ENCODE results near the gene SACM1L. TPM values are rescaled to one million over a fixed set of nuclear protein-coding genes. Genes with fewer than 3 reads are reported as not detected.
"Not testable (repeated sequence)": the region's sequence is repeated elsewhere in the genome, so short reads cannot be mapped to it uniquely, and the experiment has no call there.

SACM1L gene
- total RNA-seq, 1 donor from 2014 or later, result 50.7 TPM

DNA sequence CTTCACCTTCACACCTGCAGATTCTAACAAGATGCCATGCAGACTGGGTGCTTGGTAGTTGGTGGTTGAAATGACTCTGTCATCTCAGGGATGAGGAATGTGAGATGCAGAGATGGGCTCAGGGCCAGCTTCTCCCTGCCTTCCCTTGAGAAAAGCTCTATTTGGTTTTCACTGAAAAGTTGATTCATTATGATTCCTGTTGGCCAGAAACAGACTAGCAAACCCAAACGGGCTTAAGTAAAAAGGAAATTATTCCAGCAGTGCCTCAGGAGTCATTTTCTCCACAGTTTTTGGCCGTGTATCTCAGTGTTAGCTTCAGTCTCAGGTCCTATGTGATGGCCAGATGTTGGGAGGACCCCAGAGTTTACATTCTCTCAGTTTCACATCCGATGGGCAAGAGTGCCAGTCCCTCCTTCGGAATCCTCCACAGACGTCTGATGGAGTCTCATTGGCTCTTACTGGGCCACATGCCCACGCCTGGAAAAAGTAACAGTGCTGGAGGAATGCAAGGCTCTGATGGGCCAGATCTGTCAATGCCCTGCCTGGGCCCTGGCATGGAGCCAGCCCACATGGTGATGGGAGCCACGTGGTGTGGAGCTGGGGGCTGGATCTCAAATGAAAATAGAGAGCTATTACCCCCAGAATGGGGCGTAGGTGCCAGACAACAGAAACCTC lies 22.3 kb upstream of the SACM1L start:
- no peak for DNase-seq

- no peak for DNase-seq
These were observed 21.6 kb upstream of the SACM1L start for GRCh38 chr3:45667569-45667934.

- no peak for DNase-seq
These were observed 18.8 kb upstream of the SACM1L start for GRCh38 chr3:45670436-45670835.

DNA sequence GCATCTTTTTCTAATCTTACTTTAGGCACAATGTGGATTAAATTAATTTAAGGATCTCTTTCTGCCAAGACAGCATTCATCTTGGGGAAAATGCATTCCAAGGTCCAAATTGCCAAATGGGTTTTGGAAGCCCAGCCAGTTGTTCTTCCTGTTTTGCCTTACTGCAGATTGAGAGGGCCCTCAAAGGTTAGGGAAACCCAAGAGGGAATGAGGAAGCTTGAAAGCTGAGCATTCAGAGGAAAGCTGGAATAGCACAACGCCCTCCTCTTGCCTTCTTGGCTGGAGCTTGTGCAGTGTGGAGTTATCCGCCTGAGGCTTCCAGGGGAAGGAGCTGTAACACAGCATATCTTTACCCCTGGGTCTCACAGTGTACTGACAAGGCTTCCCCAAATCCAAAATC lies 18.2 kb upstream of the SACM1L start:
- DNase-seq, result no peak

DNA sequence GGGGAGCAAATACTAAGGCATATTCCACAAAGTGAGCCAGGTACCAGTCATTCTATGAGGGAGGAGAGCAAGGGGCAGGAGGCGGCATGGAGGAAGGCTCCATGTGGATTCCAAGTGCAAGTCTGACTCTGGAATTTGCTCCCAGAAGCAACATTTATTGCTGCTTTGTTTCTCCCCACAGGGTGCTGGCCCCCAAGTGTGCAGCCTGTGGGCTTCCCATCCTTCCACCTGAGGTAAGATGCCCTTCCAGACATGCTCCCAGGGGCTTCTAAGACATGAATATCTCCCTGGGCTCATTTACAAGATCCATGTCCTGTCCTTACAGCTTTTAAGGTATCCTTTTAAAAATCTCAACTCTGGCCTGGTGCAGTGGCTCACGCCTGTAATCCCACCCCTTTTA lies 15.9 kb upstream of the SACM1L start:
- no peak for DNase-seq

GRCh38 chr3:45676325-45677032 lies 12.7 kb upstream of the SACM1L start:
- no peak for DNase-seq

DNA sequence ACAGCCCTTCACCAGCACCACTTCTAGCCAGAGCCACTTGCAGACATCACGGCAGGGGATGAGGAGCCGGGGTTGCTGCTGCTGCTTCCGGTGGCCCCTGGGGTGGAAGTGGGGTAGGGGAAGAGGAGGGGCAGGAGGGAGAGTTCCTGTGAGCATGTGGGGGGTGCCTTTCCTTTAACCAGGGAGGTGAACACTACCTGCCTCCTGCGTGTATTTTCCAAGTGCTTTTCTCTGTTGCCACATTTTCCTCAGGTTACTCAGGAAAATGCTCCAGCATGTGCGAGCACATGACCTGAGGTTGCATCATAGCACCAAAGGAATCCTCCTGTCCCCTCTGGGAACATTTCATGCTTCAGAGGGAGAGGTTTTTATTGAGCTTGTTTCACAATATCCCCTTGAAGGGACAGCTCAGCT lies 12.2 kb upstream of the SACM1L start:
- DNase-seq, result no peak

DNA sequence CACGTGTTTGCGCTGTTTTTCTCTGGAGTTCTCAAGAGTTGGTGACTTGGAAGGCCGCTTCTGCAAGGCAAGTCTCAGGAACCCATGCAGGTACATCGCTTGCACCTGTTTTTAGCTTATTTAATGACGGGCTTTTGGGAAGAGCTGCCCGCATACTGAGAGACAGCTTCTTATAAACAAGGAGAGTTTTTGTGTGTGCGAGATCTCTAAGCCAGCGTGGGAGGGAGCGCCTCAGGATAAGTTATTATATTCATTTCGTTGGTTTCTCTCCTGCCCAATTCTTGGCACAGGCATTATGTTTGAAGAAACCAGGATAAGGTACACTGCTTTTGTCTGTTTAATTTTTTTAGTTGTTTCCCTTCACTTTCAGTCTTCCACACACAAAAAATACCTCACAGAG lies 11.4 kb upstream of the SACM1L start:
- no peak for DNase-seq

DNA sequence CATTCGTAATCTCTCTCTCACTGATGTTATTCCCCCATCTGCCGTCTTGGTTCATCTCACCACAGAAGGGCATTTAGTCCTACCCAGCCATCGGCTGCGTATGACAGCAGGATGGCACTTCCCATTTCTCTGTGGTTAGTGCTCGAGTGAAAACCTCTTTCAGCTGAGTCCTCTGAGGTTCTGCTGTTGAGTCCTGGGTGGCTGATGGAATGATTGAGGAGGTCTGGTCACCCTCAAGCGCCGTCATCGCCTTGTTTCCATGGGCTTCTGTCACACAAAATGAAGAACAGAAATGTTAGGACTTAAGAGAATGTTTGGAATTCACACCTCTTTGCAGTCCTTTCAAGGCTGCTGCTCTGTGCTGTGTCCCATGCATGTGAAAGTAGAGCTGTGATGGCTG lies 9.4 kb upstream of the SACM1L start:
- DNase-seq, result no peak

GRCh38 chr3:45681221-45681620 lies 8.0 kb upstream of the SACM1L start:
- DNase-seq, result no peak

- DNase-seq, result no peak
These were observed 7.3 kb upstream of the SACM1L start for GRCh38 chr3:45681846-45682245.

GRCh38 chr3:45682311-45682710 lies 6.9 kb upstream of the SACM1L start:
- DNase-seq, result no peak

DNA sequence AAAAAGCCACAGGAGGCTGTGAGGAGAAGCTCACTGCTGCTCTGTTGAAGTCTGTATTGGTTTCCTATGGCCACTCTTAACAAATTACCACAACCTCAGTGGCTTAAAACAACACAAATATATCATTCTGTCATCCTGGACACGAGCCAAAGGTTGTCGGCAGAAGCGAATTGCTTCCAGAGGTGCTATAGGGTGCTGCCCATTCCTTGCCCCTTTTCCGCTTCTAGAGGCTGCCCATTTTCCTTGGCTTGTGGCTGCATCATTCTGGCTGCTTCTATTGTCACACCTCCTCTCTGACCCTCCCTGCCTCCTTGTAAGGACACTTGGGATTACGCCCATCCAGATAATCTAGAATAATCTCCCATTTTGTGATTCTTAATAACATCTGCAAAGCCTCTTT lies 6.4 kb upstream of the SACM1L start:
- DNase-seq, result no peak

- no peak for DNase-seq
These were observed 5.5 kb upstream of the SACM1L start for GRCh38 chr3:45683417-45684326.

DNA sequence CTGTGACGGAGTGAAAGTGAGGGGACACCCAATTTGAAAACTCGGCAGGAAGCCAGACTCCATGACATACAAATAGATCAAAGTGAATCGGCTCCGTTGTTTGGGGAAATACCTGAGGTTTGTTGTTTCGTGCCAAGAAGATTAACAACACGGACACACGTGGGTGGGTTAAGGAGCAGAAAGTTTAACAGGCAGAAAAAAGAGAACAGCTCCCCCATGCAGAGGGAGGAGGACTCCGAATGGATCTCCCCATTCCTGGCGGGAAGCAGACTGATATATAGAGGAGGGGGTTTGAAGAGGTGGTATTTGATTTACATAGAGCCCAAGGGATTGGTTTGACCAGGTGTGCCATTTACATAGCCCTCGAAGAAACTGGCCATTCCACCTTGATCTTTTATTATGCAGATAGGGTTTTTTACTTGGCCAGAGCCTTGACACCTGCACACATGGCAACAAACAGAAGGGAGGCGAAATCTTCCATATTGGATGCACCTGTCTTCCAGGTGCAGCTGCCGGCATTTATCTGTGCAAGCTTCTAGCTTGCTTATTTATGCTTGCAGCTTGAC lies 4.8 kb upstream of the SACM1L start:
- DNase-seq, result no peak

DNA sequence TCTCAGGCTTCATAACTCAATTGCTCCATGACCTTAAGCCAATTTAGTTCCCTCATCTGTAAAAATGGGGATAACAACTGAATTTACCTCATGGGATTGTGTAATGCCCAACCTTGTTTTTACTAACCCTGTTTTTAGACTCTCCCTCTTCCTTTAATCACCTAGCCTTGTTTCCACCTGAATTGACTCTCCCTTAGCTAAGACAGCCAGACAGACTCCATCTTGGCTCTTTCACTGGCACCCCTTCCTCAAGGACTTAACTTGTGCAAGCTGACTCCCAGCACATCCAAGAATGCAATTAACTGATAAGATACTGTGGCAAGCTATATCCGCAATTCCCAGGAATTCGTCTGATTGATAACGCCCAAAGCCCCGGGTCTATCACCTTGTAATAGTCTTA lies 3.5 kb upstream of the SACM1L start:
- DNase-seq, result not testable (repeated sequence)

DNA sequence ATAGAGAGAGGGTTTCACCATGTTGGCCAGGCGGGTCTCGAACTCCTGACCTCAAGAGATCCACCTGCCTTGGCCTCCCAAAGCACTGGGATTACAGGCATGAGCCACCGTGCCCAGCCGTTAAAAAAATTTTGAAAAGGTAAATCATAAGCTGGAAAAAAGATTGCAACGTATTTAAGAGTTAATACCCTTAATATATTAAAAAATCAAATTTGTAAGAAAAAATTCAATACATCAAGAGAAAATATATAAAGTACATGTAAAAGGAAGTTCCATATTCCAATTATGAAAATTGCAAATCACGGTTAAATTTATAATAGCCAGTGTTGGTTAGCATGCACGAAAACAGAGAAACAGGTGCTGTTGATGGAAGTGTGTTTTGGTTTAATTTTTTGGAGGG lies 2.3 kb upstream of the SACM1L start:
- DNase-seq, result no peak

GRCh38 chr3:45687828-45688193 lies 1.4 kb upstream of the SACM1L start:
- DNase-seq, result no peak

DNA sequence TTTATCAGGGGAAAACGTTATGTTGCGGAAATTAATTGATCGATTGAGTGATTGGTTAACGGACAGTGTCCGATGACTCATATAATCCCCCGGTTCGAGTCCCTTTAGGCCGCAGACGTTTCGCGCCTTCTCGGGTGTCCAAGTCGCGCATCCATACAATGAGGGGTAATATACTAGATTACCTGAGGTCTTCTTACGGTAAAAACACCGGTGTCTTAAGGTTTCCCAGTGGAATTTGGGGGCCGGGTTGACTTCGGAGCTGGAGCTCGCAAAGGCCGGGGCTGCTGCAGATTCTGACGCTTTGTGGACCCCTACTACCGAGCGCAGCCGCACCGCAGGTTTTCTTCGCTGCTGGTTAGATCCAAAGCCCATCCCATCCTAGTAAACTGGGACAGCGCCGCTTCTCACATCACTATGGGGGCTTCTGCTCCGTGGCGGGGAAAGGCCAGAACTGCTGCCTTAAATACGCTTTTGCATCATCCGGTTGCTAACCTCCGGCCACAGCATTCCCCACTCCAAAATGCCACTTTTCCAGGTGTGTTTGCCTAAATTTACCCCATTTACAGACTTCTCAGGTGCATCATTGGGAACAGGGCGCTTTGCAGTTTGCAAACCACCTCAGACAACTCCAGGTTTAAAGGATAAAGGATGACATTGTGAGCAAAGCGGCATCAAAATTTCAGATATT lies 858 bp upstream of the SACM1L start:
- peak; percentile 18 for DNase-seq

- DNase-seq, result no peak
These were observed 570 bp downstream of the SACM1L start for GRCh38 chr3:45689787-45690145.

DNA sequence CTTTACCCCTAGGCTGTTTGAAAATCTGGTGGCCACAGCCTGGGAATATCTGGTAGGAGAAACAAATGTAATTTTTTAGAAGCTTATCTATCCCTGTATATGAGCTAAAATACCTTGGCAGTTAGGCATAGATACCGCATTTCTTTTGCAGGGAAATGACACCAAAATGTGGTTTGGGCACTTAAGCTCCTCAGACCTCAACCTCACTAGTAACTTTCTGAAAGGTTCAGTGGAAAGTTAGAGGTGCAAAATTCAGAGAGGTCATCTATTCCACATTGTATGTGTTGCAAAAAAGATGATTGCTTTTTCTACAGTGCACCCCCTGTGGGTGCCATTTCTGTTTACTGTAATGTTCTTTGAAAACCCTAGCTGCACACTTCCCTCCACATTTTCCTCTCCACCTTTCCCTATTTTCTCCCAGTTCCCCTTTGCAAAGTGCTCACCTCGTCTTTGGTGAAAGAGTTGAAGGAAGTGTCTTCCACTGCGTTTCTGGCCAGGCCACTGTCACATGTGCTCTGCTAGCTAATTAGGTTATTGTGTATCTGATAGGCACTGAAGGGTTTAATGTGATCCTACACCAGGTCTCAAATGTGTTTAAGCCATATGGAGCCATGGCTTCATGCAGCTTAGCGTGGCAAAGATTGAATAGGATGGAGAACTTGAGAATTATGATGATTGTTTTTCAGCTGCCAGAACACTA lies 1.3 kb downstream of the SACM1L start:
- DNase-seq, result no peak

DNA sequence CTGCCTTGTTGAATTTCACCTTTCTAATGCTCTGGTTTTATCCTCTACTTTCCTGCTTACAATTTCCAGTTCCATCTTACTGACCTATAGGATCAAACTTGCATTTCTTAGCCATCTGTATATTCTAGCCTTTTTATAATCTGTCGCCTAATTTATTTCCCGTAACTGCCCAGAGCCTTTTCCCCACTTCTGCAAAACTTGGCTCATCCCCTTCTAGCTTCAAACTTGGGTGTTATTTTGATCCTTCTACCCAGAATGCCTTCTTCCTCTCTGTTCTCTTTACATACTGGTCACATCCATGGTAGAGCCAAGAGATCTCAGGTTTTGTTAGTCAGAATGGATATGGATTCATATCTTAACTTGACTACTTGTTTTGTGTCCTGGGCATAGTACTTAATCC lies 2.6 kb downstream of the SACM1L start:
- no peak for DNase-seq
